Common myeloid progenitor, CD34-positive (primary cell): ENCODE measurements around the gene RHPN2. TPM values are rescaled to one million over a fixed set of nuclear protein-coding genes. Genes with fewer than 3 reads are reported as not detected.

Source experiments
- CTCF ChIA-PET: fragments of 350-600 bp; sonication (Branson Sonifier 250); formaldehyde crosslinking; loops from one replicate; lab custom pipeline; 2021; ENCODE audit warnings: antibody characterized with exemption; lab: Charles Lee
- POLR2A ChIA-PET: fragments of 350-600 bp; sonication (Branson Sonifier 250); formaldehyde crosslinking; loops from one replicate; lab custom pipeline; 2021; ENCODE audit warnings: antibody characterized with exemption; lab: Charles Lee
- DNase-seq, 3 donors: peaks; one replicate each; pipeline versions ENCODE4 v3.0.0 to v3.0.0-alpha.2; 2013
- H3K27ac ChIP-seq, 2 experiments: 1 replicate in 1 of 2; 2 replicates in 1 of 2; pipeline ENCODE4 v1.7.0; 2013; ENCODE audit warnings: inconsistent platforms in 2 of 2, low read length in 2 of 2, mild to moderate bottlenecking in 2 of 2, low read depth in 1 of 2, moderate library complexity in 1 of 2; ENCODE audit not compliant: severe bottlenecking in 2 of 2, insufficient read depth in 1 of 2, poor library complexity in 1 of 2
- H3K27me3 ChIP-seq, 5 experiments: replicated peaks in 2 of 5; 1 replicate in 3 of 5; 2 replicates in 2 of 5; pipeline versions ENCODE4 v1.6.1 to v1.7.0; 2013; ENCODE audit warnings: low read length in 4 of 5, mild to moderate bottlenecking in 2 of 5, moderate library complexity in 2 of 5, inconsistent platforms in 1 of 5; ENCODE audit not compliant: insufficient read depth in 5 of 5, control insufficient read depth in 4 of 5
- H3K36me3 ChIP-seq, 4 experiments: 1 replicate in 2 of 4; 2 replicates in 2 of 4; pipeline versions ENCODE4 v1.6.1 to v1.7.0; 2013; ENCODE audit warnings: low read length in 3 of 4, control low read depth in 1 of 4, mild to moderate bottlenecking in 1 of 4; ENCODE audit not compliant: control insufficient read depth in 4 of 4, insufficient read depth in 4 of 4
- H3K4me1 ChIP-seq, 4 experiments: 1 replicate in 3 of 4; 2 replicates in 1 of 4; pipeline versions ENCODE4 v1.6.1 to v1.7.1; 2013; ENCODE audit warnings: low read length in 3 of 4, mild to moderate bottlenecking in 3 of 4, control low read depth in 1 of 4, inconsistent platforms in 1 of 4, moderate library complexity in 1 of 4; ENCODE audit not compliant: control insufficient read depth in 4 of 4, insufficient read depth in 4 of 4; ENCODE audit errors: control extremely low read depth in 1 of 4
- H3K4me3 ChIP-seq, 7 experiments: 1 replicate in 4 of 7; 2 replicates in 3 of 7; pipeline versions ENCODE4 v1.5.1 to v1.7.0; 2013; ENCODE audit warnings: mild to moderate bottlenecking in 7 of 7, low read length in 6 of 7, moderate library complexity in 6 of 7, inconsistent platforms in 2 of 7, low read depth in 2 of 7, control low read depth in 1 of 7; ENCODE audit not compliant: insufficient read depth in 4 of 7, control insufficient read depth in 1 of 7; ENCODE audit errors: extremely low read depth in 1 of 7
- H3K9me3 ChIP-seq, 5 experiments: 1 replicate in 4 of 5; 2 replicates in 1 of 5; pipeline versions ENCODE4 v1.6.1 to v1.7.1; 2013; ENCODE audit warnings: low read length in 4 of 5, mild to moderate bottlenecking in 2 of 5, inconsistent platforms in 1 of 5, low read depth in 1 of 5, moderate library complexity in 1 of 5; ENCODE audit not compliant: control insufficient read depth in 4 of 5, insufficient read depth in 2 of 5; ENCODE audit errors: control extremely low read depth in 1 of 5
- WGBS: methylation state at CpG from one replicate; pipeline ENCODE4 v1.1.5; 2013; ENCODE audit not compliant: insufficient coverage; 5-methylcytosine and 5-hydroxymethylcytosine counted together
- polyA plus RNA-seq: library from polyadenylated mRNA; unstranded; fragments of 120-200 nt; gene quantifications from one replicate; pipeline ENCODE4 v1.2.1, GENCODE V29; 2013

Gene RHPN2
- polyA plus RNA-seq: 0.09 TPM

DNA sequence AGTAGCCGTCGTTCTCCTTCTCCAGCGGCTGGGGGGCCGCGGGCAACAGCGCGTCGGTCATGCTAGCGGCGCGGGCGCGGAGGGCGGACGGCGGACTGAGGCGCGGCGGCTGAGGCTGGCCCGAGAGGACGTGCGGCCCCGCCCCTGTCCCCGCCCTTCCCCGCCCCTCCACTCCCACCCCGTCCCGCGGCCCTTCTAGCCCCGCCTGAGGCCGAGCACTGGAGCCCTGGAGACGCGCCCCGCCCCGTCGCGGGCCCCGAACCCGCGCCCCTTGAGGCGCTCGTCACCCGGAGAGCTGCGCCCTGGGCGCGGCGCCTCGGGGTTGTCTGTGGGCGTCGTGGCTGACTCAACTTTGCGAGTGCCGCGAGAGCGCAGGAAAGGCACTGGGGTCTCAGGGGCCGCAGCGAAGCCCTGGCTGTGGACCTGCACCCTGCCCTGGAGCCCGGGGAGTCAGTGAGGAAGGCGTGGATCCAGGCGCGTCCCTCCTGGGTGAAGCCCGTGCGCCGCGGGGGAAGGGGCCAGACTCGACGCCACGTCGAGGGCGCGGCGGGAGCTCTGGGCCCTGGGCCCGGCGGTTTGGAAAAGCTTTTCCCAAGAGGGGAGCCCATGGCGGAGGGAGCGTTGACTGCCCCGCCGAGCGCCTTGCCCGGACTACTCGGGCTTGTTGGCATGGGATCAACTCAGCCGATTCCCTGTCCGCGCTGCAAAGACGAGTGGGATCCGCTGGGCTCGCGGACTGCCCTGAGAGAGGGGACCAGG is at the start of gene RHPN2:
TSS of gene RHPN2 (minus strand) at position 97 of the 759 bp plus-strand sequence. CDS start at position 61, 36 bp downstream.
- Histone ChIP-seq H3K27me3 (peaks cover 4 to 70% (median 22%) of the 10 kb centered on the region in 5 experiments), H3K4me1 (peaks cover 0 to 10% (median 3%) of the 10 kb centered on the region in 4 experiments), H3K9me3 (no peaks in the 10 kb centered on the region), H3K36me3 (no peaks in the 10 kb centered on the region), H3K27ac (no peak within 1 kb of the TSS), H3K4me3 (peak within 1 kb of the TSS in 2 of 7 experiments; percentile 11 to 45)
- ChIA-PET POLR2A (no interaction called here), CTCF (interaction anchor here (0.6 kb wide), 1 partner anchor 142 kb away, joined by 3 read pairs; no protein-coding TSS in a partner anchor)
- 8% methylated on average over 53 of the region's 86 CpGs for WGBS
- DNase-seq: peak; percentile 29 to 44 (median 36)

DNA sequence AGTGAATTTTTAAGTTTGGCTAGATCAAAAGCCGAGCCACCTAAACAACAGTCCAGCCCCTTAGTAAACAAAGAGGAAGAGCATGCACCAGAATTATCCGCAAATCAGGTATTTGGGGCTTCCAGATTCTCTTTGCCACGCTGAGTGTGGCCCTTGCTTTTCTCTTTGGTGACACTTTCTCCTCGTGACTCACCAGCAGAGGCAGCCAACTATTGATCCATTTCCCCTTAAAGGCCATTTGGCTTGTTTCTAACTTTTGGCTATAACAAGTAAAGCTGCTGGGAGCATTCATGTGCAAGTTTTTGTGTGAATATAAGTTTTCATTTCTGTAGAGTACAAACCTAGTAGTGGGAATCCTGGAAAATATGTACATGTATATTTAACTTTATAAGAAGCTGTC is 49.6 kb upstream of the RHPN2 start:
- H3K27ac ChIP-seq: no peak overlapping the region
- CTCF ChIA-PET: interaction anchor here (0.6 kb wide), 1 partner anchor 199 kb away, joined by 3 read pairs; no protein-coding TSS in a partner anchor
- H3K27me3 ChIP-seq: no peaks in the 10 kb centered on the region
- 95% methylated on average over 3 of the region's 4 CpGs for WGBS
- H3K36me3 ChIP-seq: peaks cover 18 to 75% (median 46%) of the 10 kb centered on the region in 4 experiments
- H3K4me1 ChIP-seq: no peaks in the 10 kb centered on the region
- no peak overlapping the region for H3K4me3 ChIP-seq
- DNase-seq: no peak
- POLR2A ChIA-PET: no interaction called here
- no peaks in the 10 kb centered on the region for H3K9me3 ChIP-seq

DNA sequence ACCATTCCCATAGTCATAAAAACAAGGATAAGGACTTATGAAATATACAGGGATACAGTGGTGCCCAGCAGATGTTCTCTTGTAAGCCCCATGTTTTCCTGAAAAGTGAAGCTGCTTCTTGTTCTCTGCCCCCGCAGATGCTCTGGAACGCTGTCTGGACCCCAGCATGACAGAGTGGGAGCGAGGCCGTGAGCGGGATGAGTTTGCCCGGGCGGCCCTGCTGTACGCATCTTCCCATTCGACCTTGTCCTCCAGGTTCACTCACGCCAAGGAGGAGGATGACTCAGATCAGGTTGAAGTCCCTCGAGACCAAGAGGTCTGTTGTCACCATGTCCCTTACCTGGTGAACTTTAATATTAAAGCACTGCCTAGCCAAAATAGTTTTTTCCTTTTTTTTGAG is 46.9 kb upstream of the RHPN2 start:
- WGBS: 100% methylated on average over 7 of the region's 11 CpGs
- H3K4me1 ChIP-seq: no peaks in the 10 kb centered on the region
- CTCF ChIA-PET: interaction anchor here (1.2 to 2.2 kb wide), 2 partner anchors 13 to 81 kb away, joined by 3 to 9 read pairs; no protein-coding TSS in a partner anchor
- no peaks in the 10 kb centered on the region for H3K9me3 ChIP-seq
- peaks cover 10 to 78% (median 48%) of the 10 kb centered on the region in 4 experiments for H3K36me3 ChIP-seq
- H3K4me3 ChIP-seq: no peak overlapping the region
- DNase-seq: no peak
- H3K27ac ChIP-seq: no peak overlapping the region
- H3K27me3 ChIP-seq: no peaks in the 10 kb centered on the region
- POLR2A ChIA-PET: no interaction called here

- Histone ChIP-seq H3K4me3 (no peak overlapping the region), H3K9me3 (no peaks in the 10 kb centered on the region), H3K36me3 (peaks cover 7 to 73% (median 46%) of the 10 kb centered on the region in 4 experiments), H3K4me1 (no peaks in the 10 kb centered on the region), H3K27me3 (no peaks in the 10 kb centered on the region), H3K27ac (no peak overlapping the region)
- WGBS: 100% methylated on average over 2 of the region's 9 CpGs
- ChIA-PET CTCF (interaction anchor here (0.8 kb wide), 1 partner anchor 134 kb away, joined by 3 read pairs; no protein-coding TSS in a partner anchor), POLR2A (no interaction called here)
- DNase-seq: no peak
Measured at GRCh38 chr19:33110137-33110910, 45.6 kb upstream of the RHPN2 start.

- 96% methylated on average over 10 of the region's 10 CpGs for WGBS
- H3K9me3 ChIP-seq: no peaks in the 10 kb centered on the region
- H3K4me1 ChIP-seq: no peaks in the 10 kb centered on the region
- CTCF ChIA-PET: interaction anchor here (0.9 kb wide), 1 partner anchor 132 kb away, joined by 3 read pairs; no protein-coding TSS in a partner anchor
- no peaks in the 10 kb centered on the region for H3K27me3 ChIP-seq
- H3K36me3 ChIP-seq: peaks cover 9 to 68% (median 38%) of the 10 kb centered on the region in 4 experiments
- DNase-seq: no peak
- no peak overlapping the region for H3K27ac ChIP-seq
- POLR2A ChIA-PET: no interaction called here
- no peak overlapping the region for H3K4me3 ChIP-seq
Measured at GRCh38 chr19:33108161-33108560, 43.5 kb upstream of the RHPN2 start.

- 100% methylated on average over 2 of the region's 6 CpGs for WGBS
- H3K9me3 ChIP-seq: no peaks in the 10 kb centered on the region
- POLR2A ChIA-PET: no interaction called here
- CTCF ChIA-PET: no interaction called here
- no peaks in the 10 kb centered on the region for H3K27me3 ChIP-seq
- H3K4me1 ChIP-seq: no peaks in the 10 kb centered on the region
- no peak overlapping the region for H3K27ac ChIP-seq
- H3K36me3 ChIP-seq: peaks cover 17 to 58% (median 36%) of the 10 kb centered on the region in 4 experiments
- H3K4me3 ChIP-seq: no peak overlapping the region
- no peak for DNase-seq
Measured at GRCh38 chr19:33102893-33103292, 38.2 kb upstream of the RHPN2 start.
